CD14-positive monocyte (primary cell): ENCODE results near the gene SLIT3. TPM values are rescaled to one million over a fixed set of nuclear protein-coding genes. Genes with fewer than 3 reads are reported as not detected.

Experiments
- DNase-seq, 3 donors: peaks; one replicate each; pipeline ENCODE4 v3.0.0-alpha.2; 2011 to 2022
- H2AFZ ChIP-seq: 2 replicates; pipeline ENCODE4 v1.6.0; 2012; ENCODE audit warnings: mild to moderate bottlenecking, low read depth, low read length, inconsistent platforms; ENCODE audit not compliant: insufficient read depth, poor library complexity, severe bottlenecking
- H3K27ac ChIP-seq, 2 donors: 1 replicate in 1 of 2; 2 replicates in 1 of 2; pipeline ENCODE4 v1.5.1; 2012 to 2013; ENCODE audit warnings: low read length in 2 of 2, control low read depth in 1 of 2, inconsistent platforms in 1 of 2, low read depth in 1 of 2, mild to moderate bottlenecking in 1 of 2
- H3K27me3 ChIP-seq, 2 donors: one replicate each; pipeline versions ENCODE4 v1.6.0 to v1.6.1; 2011 to 2013; ENCODE audit warnings: low read length in 2 of 2; ENCODE audit not compliant: control insufficient read depth in 2 of 2, insufficient read depth in 2 of 2
- H3K36me3 ChIP-seq, 2 donors: replicated peaks in 1 of 2; 1 replicate in 1 of 2; 2 replicates in 1 of 2; pipeline versions ENCODE4 v1.5.1 to v1.6.1; 2012 to 2013; ENCODE audit warnings: low read length in 2 of 2, control low read depth in 1 of 2, inconsistent platforms in 1 of 2, mild to moderate bottlenecking in 1 of 2; ENCODE audit not compliant: insufficient read depth in 2 of 2, control insufficient read depth in 1 of 2
- H3K4me1 ChIP-seq, 2 donors: 1 replicate in 1 of 2; 2 replicates in 1 of 2; pipeline versions ENCODE4 v1.5.1 to v1.6.1; 2012 to 2013; ENCODE audit warnings: low read length in 2 of 2, control low read depth in 1 of 2, inconsistent platforms in 1 of 2, mild to moderate bottlenecking in 1 of 2, moderate library complexity in 1 of 2; ENCODE audit not compliant: insufficient read depth in 2 of 2, control insufficient read depth in 1 of 2
- H3K4me2 ChIP-seq: replicated peaks from 2 replicates; pipeline ENCODE3; 2012; ENCODE audit warnings: low read length, moderate library complexity, mild to moderate bottlenecking; ENCODE audit not compliant: poor library complexity, severe bottlenecking; ENCODE audit errors: extremely low read depth
- H3K4me3 ChIP-seq, 3 experiments: fragments of 200-600 bp in 1 of 3; sonication (generic) in 1 of 3; replicated peaks in 1 of 3; 1 replicate in 2 of 3; 2 replicates in 1 of 3; pipeline ENCODE4 v1.5.1; 2011 to 2013; ENCODE audit warnings: low read length in 3 of 3, mild to moderate bottlenecking in 3 of 3, control low read depth in 2 of 3, low read depth in 2 of 3, inconsistent platforms in 1 of 3, moderate library complexity in 1 of 3
- H3K79me2 ChIP-seq: 2 replicates; pipeline ENCODE4 v1.6.0; 2012; ENCODE audit warnings: mild to moderate bottlenecking, control low read depth, inconsistent platforms, low read length, moderate library complexity; ENCODE audit not compliant: insufficient read depth
- H3K9ac ChIP-seq: 2 replicates; pipeline ENCODE4 v1.6.0; 2017; ENCODE audit warnings: low read length, mild to moderate bottlenecking; ENCODE audit not compliant: insufficient read depth, poor library complexity, severe bottlenecking
- H3K9me3 ChIP-seq, 2 donors: replicated peaks in 1 of 2; 1 replicate in 1 of 2; 2 replicates in 1 of 2; pipeline versions ENCODE4 v1.5.1 to v1.6.1; 2012 to 2013; ENCODE audit warnings: low read length in 2 of 2, control low read depth in 1 of 2; ENCODE audit not compliant: control insufficient read depth in 1 of 2, insufficient read depth in 1 of 2
- H4K20me1 ChIP-seq: 2 replicates; pipeline ENCODE4 v1.6.0; 2012; ENCODE audit warnings: mild to moderate bottlenecking, low read length, control low read depth, moderate library complexity; ENCODE audit not compliant: insufficient read depth
- H3K27ac Mint-ChIP-seq, 7 donors: one replicate each; pipeline ENCODE4 v1.8.0; 2020; ENCODE audit warnings: mild to moderate bottlenecking in 7 of 7, mixed read lengths in 7 of 7, moderate library complexity in 6 of 7, inconsistent platforms in 2 of 7
- H3K27me3 Mint-ChIP-seq, 3 donors: one replicate each; pipeline ENCODE4 v1.8.0; 2021 to 2022; ENCODE audit warnings: low read depth in 3 of 3, mild to moderate bottlenecking in 3 of 3, mixed read lengths in 3 of 3, moderate library complexity in 3 of 3, inconsistent platforms in 1 of 3
- H3K36me3 Mint-ChIP-seq, 2 donors: one replicate each; pipeline ENCODE4 v1.8.0; 2020; ENCODE audit warnings: mixed read lengths in 2 of 2, inconsistent platforms in 1 of 2, mild to moderate bottlenecking in 1 of 2
- H3K4me1 Mint-ChIP-seq: one replicate; pipeline ENCODE4 v1.8.0; 2020; ENCODE audit warnings: mild to moderate bottlenecking, mixed read lengths
- H3K4me3 Mint-ChIP-seq, 2 donors: one replicate each; pipeline ENCODE4 v1.8.0; 2020; ENCODE audit warnings: mild to moderate bottlenecking in 2 of 2, mixed read lengths in 2 of 2, moderate library complexity in 1 of 2
- H3K9me3 Mint-ChIP-seq, 7 donors: one replicate each; pipeline ENCODE4 v1.8.0; 2020 to 2022; ENCODE audit warnings: mixed read lengths in 7 of 7, mild to moderate bottlenecking in 6 of 7, moderate library complexity in 6 of 7, inconsistent platforms in 2 of 7
- CTCF ChIP-seq: fragments of 200-600 bp; IDR thresholded peaks from one replicate; pipeline ENCODE4 v1.8.0; 2022; ENCODE audit warnings: antibody characterized with exemption, mild to moderate bottlenecking
- WGBS: methylation state at CpG from one replicate; pipeline ENCODE4 v1.1.5; 2013; ENCODE audit warnings: missing lambda C conversion rate; ENCODE audit not compliant: insufficient coverage; 5-methylcytosine and 5-hydroxymethylcytosine counted together
- intact Hi-C, 2 donors: fragments of 100-400 bp; cut with micrococcal nuclease; formaldehyde crosslinking; loops; one replicate each; pipeline versions ENCODE4 v1.15.0 to v1.15.1; 2023
- polyA plus RNA-seq, 3 donors: library from polyadenylated mRNA; depleted of rRNA in 1 of 3; unstranded in 2 of 3; stranded (reverse) in 1 of 3; fragments of 300-500 nt in 2 of 3; fragments of >200 nt in 1 of 3; fragmentation: Illumina TruSeq in 2 of 3; gene quantifications; 1 replicate in 2 of 3; 2 replicates in 1 of 3; pipeline ENCODE4 v1.2.3, GENCODE V29; 2012 to 2021

SLIT3 gene
- polyA plus RNA-seq, 3 donors, result not detected

DNA sequence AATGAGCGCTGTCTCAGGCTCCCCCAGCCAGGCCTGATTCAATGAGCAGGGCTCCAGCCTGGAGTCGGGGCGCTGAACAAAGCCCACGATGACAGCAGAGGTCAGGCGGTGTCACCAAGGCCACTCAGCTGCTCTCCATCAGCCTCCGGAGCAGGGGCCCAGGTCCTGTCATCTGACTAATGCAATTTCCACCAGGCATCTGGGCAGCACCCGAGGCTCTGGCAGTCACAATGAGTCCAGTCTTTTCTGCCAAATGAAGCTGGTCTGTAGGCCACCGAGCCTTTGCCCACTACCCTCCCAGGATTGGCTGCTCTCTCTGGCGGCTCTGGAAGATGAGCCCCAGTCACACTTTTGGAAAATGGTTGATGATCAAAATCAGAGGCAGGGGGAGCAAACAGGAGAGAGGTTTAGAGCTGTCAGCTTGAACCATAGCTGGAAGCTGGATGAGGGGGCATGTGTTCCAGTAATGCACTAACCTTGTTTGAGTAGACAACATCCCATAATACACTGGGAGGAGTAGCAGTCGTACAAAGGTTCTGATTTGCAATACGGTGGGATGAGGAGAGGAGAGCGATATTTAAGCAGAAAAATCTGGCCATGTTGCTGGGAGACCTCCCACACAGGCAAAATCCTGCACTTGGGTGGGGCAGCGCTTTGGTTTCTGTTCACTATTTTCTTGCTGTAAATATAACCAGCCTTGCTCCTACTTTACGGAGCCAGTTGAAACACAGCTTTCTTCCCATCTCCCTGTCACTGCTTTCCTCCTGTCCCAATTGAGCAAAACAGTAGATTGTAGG, 415.4 kb downstream of the SLIT3 start:
- Histone ChIP-seq H3K4me1 (no peaks in the 10 kb centered on the region), H3K4me2 (no peak overlapping the region), H3K79me2 (no peaks in the 10 kb centered on the region), H3K9ac (no peak overlapping the region), H3K27ac (no peak overlapping the region), H2AFZ (no peak overlapping the region), H4K20me1 (no peaks in the 10 kb centered on the region), H3K27me3 (no peaks in the 10 kb centered on the region), H3K36me3 (no peaks in the 10 kb centered on the region), H3K9me3 (no peaks in the 10 kb centered on the region), H3K4me3 (no peak overlapping the region)
- intact Hi-C loops, result no loop called here
- no peak overlapping the region for H3K27ac Mint-ChIP-seq
- H3K4me3 Mint-ChIP-seq, result no peak overlapping the region
- TF ChIP-seq CTCF, result no peak
- no peaks in the 10 kb centered on the region for H3K4me1 Mint-ChIP-seq
- H3K9me3 Mint-ChIP-seq, result no peaks in the 10 kb centered on the region
- no peaks in the 10 kb centered on the region for H3K36me3 Mint-ChIP-seq
- DNase-seq, result no peak
- H3K27me3 Mint-ChIP-seq, result peaks cover 0 to 5% (median 0%) of the 10 kb centered on the region in 3 donors
- WGBS, result 90% methylated on average over 11 of the region's 14 CpGs

GRCh38 chr5:168883991-168884390, 416.9 kb downstream of the SLIT3 start:
- intact Hi-C loops, result no loop called here
- no peaks in the 10 kb centered on the region for H4K20me1 ChIP-seq
- no peak overlapping the region for H3K4me3 ChIP-seq
- H2AFZ ChIP-seq, result no peak overlapping the region
- H3K27me3 ChIP-seq, result no peaks in the 10 kb centered on the region
- H3K27ac ChIP-seq, result no peak overlapping the region
- Mint-ChIP-seq H3K4me3 (no peak overlapping the region), H3K27ac (no peak overlapping the region), H3K27me3 (peaks cover 0 to 2% (median 1%) of the 10 kb centered on the region in 3 donors), H3K36me3 (no peaks in the 10 kb centered on the region), H3K4me1 (no peaks in the 10 kb centered on the region), H3K9me3 (peaks cover 0 to 2% (median 0%) of the 10 kb centered on the region in 7 donors)
- no peaks in the 10 kb centered on the region for H3K79me2 ChIP-seq
- H3K9ac ChIP-seq, result no peak overlapping the region
- WGBS, result 95% methylated on average over 7 of the region's 8 CpGs
- no peak for DNase-seq
- TF ChIP-seq CTCF, result no peak
- H3K4me1 ChIP-seq, result no peaks in the 10 kb centered on the region
- H3K4me2 ChIP-seq, result no peak overlapping the region
- no peaks in the 10 kb centered on the region for H3K36me3 ChIP-seq
- H3K9me3 ChIP-seq, result no peaks in the 10 kb centered on the region
